K562 (cell line): ENCODE results near the gene JAK3. TPM values are rescaled to one million over a fixed set of nuclear protein-coding genes. Genes with fewer than 3 reads are reported as not detected.

Source experiments
- ATF1 ChIP-seq, 2 experiments: fragments of 450-650 bp in 1 of 2; IDR thresholded peaks; 2 replicates each; pipeline ENCODE4 v1.6.1; 2016; ENCODE audit warnings: missing compliant biosample characterization in 1 of 2, missing genetic modification characterization in 1 of 2
- CREB1 ChIP-seq, 2 experiments: sonication (generic) in 1 of 2; formaldehyde crosslinking in 1 of 2; IDR thresholded peaks; 2 replicates each; pipeline versions ENCODE4 v1.6.1 to v1.8.0; 2012 to 2022; ENCODE audit warnings: inconsistent platforms in 1 of 2, mild to moderate bottlenecking in 1 of 2, missing genetic modification reagents in 1 of 2, moderate library complexity in 1 of 2
- CTBP1 ChIP-seq: fragments of 450-650 bp; IDR thresholded peaks from 2 replicates; pipeline ENCODE4 v1.6.1; 2016; ENCODE audit warnings: borderline replicate concordance
- FOXK1 ChIP-seq: sonication (generic); formaldehyde crosslinking; IDR thresholded peaks from 2 replicates; pipeline ENCODE4 v1.8.0; 2022; ENCODE audit warnings: missing genetic modification reagents, mild to moderate bottlenecking, borderline replicate concordance
- HLTF ChIP-seq: fragments of 450-650 bp; IDR thresholded peaks from 2 replicates; pipeline ENCODE4 v1.6.1; 2016
- KDM5B ChIP-seq: fragments of 200-600 bp; sonication (generic); IDR thresholded peaks from 2 replicates; pipeline ENCODE4 v1.6.1; 2012; ENCODE audit warnings: low read depth, mild to moderate bottlenecking, moderate library complexity, low read length, control low read depth, inconsistent platforms; ENCODE audit not compliant: insufficient replicate concordance
- PTBP1 ChIP-seq: fragments of 200-400 bp; formaldehyde crosslinking; IDR thresholded peaks from 2 replicates; pipeline ENCODE4 v1.6.1; 2017; ENCODE audit warnings: low read depth, low read length
- RBFOX2 ChIP-seq: fragments of 200-400 bp; formaldehyde crosslinking; IDR thresholded peaks from 2 replicates; pipeline ENCODE4 v1.6.1; 2017; ENCODE audit warnings: low read depth, mild to moderate bottlenecking, low read length, moderate library complexity
- RCOR1 ChIP-seq, 2 experiments: IDR thresholded peaks; 2 replicates each; pipeline ENCODE4 v1.6.1; 2012; ENCODE audit warnings: low read depth in 2 of 2, low read length in 2 of 2, borderline replicate concordance in 1 of 2, improper control_type of control experiment in 1 of 2
- RFX1 ChIP-seq: fragments of 450-650 bp; IDR thresholded peaks from 2 replicates; pipeline ENCODE4 v1.6.1; 2016; ENCODE audit warnings: mild to moderate bottlenecking, moderate library complexity
- ZBTB8A ChIP-seq: fragments of 450-650 bp; IDR thresholded peaks from 2 replicates; pipeline ENCODE4 v1.6.1; 2018; ENCODE audit warnings: mild to moderate bottlenecking, moderate library complexity; ENCODE audit not compliant: partially characterized antibody
- ZFP1 ChIP-seq: fragments of 450-650 bp; formaldehyde crosslinking; IDR thresholded peaks from 2 replicates; pipeline ENCODE4 v1.4.0; 2020; ENCODE audit warnings: mild to moderate bottlenecking, mixed read lengths
- ZNF121 ChIP-seq: sonication (generic); formaldehyde crosslinking; conservative IDR thresholded peaks from 2 replicates; pipeline ENCODE4 v1.8.0; 2022; ENCODE audit warnings: missing genetic modification reagents
- ZNF41 ChIP-seq: fragments of 250-450 bp; sonication (Bioruptor Pico); conservative IDR thresholded peaks from 2 replicates; pipeline ENCODE4 v1.4.0; 2020; ENCODE audit warnings: mild to moderate bottlenecking
- ZNF57 ChIP-seq: fragments of 450-650 bp; formaldehyde crosslinking; IDR thresholded peaks from 2 replicates; pipeline ENCODE4 v1.4.0; 2020; ENCODE audit warnings: mild to moderate bottlenecking, moderate library complexity
- polyA plus RNA-seq, 8 experiments: library from polyadenylated mRNA; depleted of rRNA in 4 of 8; stranded (reverse) in 5 of 8; unstranded in 3 of 8; fragments of >200 nt; fragmentation: Nextera tagmentation in 2 of 8; fragmentation: Illumina TruSeq in 1 of 8; extraction: Ambion mirVana in 2 of 8; extraction: Trizol in 1 of 8; gene quantifications; 2 replicates each; pipeline versions ENCODE4 v1.2.1 to v1.2.3, GENCODE V29; 2011 to 2014; ENCODE audit warnings: inconsistent platforms in 1 of 8, missing spikeins in 1 of 8
- total RNA-seq, 7 experiments: library from RNA; depleted of rRNA in 6 of 7; stranded (reverse); fragments of >200 nt in 6 of 7; fragmentation: Illumina TruSeq in 2 of 7; extraction: Trizol in 2 of 7; gene quantifications; 2 replicates each; pipeline versions ENCODE4 v1.2.1 to v1.2.3, GENCODE V29; 2011 to 2021; ENCODE audit warnings: low replicate concordance in 1 of 7
- TF ChIP-seq, protein P1 (sequence below): fragments of 450-650 bp; IDR thresholded peaks from 2 replicates; pipeline ENCODE4 v1.6.1; 2016; ENCODE audit warnings: mild to moderate bottlenecking
- TF ChIP-seq, protein P2 (sequence below): fragments of 450-650 bp; IDR thresholded peaks from 2 replicates; pipeline ENCODE4 v1.7.1; 2018; ENCODE audit warnings: mild to moderate bottlenecking, low read depth; ENCODE audit not compliant: partially characterized antibody
- TF ChIP-seq, protein P3 (sequence below): fragments of 450-650 bp; IDR thresholded peaks from 2 replicates; pipeline ENCODE4 v1.6.1; 2016; ENCODE audit warnings: antibody characterized with exemption
- TF ChIP-seq, protein P4 (sequence below): fragments of 450-650 bp; formaldehyde crosslinking; conservative IDR thresholded peaks from 2 replicates; pipeline ENCODE4 v1.4.0; 2022; ENCODE audit warnings: mild to moderate bottlenecking, missing genetic modification characterization

Gene JAK3
- total and polyA plus RNA-seq, 9 of the 15 experiments (the other 6 are each of a cell fraction or from before 2014, with no cell fraction given) = 0.01 to 0.18 (median 0.07) TPM; not detected in 1

DNA sequence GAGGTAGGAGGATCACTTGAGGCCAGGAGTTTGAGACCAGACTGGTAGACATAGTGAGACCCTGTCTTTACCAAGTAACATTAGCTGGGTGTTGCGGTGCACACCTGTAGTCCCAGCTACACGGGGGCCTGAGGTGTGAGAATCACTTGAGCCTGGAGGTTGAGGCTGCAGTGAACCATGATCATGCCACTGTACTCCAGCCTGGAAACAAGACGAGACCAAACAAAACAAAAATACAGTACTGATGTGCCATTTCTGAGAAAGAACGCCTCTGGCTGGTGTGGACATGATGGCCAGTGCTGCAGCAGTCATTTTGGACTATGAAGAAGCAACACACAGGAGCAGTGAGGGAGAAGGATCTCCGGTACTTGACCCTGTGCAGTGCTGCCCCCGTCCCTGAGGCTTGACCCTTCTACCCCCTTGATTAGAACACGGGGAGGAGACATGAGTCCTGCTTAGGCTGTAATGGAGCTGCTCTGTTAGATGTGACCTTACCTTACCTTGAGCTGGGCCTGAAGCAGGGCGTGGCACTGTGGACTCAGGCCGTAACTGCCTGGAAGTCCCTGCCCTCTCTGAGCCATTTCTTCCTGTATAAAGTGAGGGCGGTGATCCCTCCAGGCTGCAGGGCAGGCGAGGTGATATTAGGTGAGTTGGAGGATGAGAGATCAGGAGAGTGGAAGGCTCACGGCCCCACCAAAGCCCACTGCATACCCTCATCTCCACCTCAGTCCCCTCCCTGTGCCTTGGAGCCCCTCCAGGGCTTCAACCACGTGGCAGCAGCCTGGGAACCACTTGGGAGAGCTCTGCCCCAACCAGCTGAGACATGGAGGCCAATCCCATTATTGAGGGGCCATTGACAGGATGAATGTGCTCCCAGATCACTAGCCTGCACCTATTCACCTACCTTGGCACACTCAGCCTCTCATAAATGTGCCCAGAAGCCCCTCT is 17.9 kb upstream of the JAK3 start (continued):
- TF ChIP-seq RCOR1 (IDR thresholded peaks at IDR 0.05; ENCODE audit: borderline replicate concordance in 1 of 2, low read depth in 2 of 2, low read length in 2 of 2) (no peak), ZNF57 (CRISPR knock-in tag) (no peak), RFX1 (no peak), ZNF121 (no peak), ATF1 (CRISPR knock-in tag; IDR thresholded peaks at IDR 0.05) (no peak), ATF1 (tag; IDR thresholded peaks at IDR 0.05) (no peak), ZBTB8A (no peak), CREB1 (IDR thresholded peaks at IDR 0.05) (no peak), CREB1 (CRISPR knock-in tag; IDR thresholded peaks at IDR 0.05) (no peak), FOXK1 (CRISPR knock-in tag) (0 out of 2 replicates have a peak, but pooled peaks have one; percentile 41), ZFP1 (no peak), HLTF (peak; percentile 86), CTBP1 (peak; percentile 68; the same call in 1 of the 2 replicates), RBFOX2 (peak; percentile 48; the same call in 1 of the 2 replicates), KDM5B (peak; percentile 38), ZNF41 (no peak), PTBP1 (peak; percentile 49; the same call in 1 of the 2 replicates)
- TF ChIP-seq, protein P1, sequence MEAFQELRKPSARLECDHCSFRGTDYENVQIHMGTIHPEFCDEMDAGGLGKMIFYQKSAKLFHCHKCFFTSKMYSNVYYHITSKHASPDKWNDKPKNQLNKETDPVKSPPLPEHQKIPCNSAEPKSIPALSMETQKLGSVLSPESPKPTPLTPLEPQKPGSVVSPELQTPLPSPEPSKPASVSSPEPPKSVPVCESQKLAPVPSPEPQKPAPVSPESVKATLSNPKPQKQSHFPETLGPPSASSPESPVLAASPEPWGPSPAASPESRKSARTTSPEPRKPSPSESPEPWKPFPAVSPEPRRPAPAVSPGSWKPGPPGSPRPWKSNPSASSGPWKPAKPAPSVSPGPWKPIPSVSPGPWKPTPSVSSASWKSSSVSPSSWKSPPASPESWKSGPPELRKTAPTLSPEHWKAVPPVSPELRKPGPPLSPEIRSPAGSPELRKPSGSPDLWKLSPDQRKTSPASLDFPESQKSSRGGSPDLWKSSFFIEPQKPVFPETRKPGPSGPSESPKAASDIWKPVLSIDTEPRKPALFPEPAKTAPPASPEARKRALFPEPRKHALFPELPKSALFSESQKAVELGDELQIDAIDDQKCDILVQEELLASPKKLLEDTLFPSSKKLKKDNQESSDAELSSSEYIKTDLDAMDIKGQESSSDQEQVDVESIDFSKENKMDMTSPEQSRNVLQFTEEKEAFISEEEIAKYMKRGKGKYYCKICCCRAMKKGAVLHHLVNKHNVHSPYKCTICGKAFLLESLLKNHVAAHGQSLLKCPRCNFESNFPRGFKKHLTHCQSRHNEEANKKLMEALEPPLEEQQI = no peak
- TF ChIP-seq, protein P2, sequence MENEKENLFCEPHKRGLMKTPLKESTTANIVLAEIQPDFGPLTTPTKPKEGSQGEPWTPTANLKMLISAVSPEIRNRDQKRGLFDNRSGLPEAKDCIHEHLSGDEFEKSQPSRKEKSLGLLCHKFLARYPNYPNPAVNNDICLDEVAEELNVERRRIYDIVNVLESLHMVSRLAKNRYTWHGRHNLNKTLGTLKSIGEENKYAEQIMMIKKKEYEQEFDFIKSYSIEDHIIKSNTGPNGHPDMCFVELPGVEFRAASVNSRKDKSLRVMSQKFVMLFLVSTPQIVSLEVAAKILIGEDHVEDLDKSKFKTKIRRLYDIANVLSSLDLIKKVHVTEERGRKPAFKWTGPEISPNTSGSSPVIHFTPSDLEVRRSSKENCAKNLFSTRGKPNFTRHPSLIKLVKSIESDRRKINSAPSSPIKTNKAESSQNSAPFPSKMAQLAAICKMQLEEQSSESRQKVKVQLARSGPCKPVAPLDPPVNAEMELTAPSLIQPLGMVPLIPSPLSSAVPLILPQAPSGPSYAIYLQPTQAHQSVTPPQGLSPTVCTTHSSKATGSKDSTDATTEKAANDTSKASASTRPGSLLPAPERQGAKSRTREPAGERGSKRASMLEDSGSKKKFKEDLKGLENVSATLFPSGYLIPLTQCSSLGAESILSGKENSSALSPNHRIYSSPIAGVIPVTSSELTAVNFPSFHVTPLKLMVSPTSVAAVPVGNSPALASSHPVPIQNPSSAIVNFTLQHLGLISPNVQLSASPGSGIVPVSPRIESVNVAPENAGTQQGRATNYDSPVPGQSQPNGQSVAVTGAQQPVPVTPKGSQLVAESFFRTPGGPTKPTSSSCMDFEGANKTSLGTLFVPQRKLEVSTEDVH = no peak
- TF ChIP-seq, protein P3, sequence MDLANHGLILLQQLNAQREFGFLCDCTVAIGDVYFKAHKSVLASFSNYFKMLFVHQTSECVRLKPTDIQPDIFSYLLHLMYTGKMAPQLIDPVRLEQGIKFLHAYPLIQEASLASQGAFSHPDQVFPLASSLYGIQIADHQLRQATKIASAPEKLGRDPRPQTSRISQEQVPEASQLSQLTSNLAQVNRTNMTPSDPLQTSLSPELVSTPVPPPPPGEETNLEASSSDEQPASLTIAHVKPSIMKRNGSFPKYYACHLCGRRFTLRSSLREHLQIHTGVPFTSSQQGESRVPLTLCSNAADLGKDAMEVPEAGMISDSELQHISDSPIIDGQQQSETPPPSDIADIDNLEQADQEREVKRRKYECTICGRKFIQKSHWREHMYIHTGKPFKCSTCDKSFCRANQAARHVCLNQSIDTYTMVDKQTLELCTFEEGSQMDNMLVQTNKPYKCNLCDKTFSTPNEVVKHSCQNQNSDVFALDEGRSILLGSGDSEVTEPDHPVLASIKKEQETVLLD = 0 out of 2 replicates have a peak, but pooled peaks have one; percentile 33
- TF ChIP-seq, protein P4, sequence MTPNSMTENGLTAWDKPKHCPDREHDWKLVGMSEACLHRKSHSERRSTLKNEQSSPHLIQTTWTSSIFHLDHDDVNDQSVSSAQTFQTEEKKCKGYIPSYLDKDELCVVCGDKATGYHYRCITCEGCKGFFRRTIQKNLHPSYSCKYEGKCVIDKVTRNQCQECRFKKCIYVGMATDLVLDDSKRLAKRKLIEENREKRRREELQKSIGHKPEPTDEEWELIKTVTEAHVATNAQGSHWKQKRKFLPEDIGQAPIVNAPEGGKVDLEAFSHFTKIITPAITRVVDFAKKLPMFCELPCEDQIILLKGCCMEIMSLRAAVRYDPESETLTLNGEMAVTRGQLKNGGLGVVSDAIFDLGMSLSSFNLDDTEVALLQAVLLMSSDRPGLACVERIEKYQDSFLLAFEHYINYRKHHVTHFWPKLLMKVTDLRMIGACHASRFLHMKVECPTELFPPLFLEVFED (CRISPR knock-in tag) = 0 out of 2 replicates have a peak, but pooled peaks have one; percentile 2
